NCI-H128 (cell line): ENCODE data around the gene CD79B.

Experiments
- DNase-seq: peaks from one replicate; lab custom pipeline; 2025; ENCODE audit not compliant: unreplicated experiment; lab: John Stamatoyannopoulos, UW

The CD79B gene

GRCh38 chr17:63931981-63932561 is at the start of gene CD79B:
Gene CD79B (minus strand): TSS chr17:63932331. CDS start chr17:63932261, 70 bp downstream.
- no peak for DNase-seq

DNA sequence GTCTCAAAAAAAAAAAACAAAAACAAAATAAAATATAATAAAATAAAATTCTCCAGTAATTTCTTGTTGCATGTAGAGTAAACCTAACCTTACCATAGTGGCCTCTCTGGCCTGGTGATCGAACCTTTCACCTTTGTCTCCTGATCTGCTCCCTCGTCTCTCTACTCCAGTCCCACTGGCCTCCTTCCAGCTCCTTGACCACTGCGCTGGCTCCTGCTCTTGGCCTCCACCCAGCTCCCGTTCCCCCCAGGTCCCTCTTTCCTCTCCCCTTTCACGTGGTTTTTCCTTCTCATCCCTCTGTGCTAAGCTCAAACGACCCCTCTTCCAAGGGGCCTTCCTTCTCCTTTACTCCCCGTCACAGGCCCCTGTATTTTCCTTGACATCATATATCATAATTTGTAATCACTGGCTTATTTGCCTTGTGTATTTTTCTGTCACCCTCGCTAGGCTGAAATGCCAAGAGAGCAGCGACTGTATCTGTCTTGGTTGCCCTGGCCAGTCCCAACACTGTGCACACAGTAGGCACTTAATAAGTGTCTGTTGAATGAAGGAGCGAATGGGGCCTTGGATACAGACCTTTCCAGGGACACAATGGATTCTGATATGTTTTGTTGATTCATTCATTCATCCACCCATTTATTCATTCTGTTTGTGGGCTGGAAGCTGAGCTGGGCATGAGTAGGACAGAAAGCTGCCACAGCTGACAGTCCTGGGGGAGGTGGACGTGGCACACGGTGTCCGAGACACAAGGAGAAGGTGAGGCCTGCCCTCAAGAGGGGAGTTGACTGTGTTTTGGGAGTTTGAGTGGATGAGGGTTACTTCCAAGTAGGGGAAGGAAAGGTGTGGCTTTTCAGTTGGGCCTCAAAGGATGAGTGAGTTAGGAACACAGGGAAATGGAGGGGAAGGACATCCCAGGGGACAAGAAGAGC is 46.4 kb upstream of the CD79B start:
- DNase-seq, result no peak

DNA sequence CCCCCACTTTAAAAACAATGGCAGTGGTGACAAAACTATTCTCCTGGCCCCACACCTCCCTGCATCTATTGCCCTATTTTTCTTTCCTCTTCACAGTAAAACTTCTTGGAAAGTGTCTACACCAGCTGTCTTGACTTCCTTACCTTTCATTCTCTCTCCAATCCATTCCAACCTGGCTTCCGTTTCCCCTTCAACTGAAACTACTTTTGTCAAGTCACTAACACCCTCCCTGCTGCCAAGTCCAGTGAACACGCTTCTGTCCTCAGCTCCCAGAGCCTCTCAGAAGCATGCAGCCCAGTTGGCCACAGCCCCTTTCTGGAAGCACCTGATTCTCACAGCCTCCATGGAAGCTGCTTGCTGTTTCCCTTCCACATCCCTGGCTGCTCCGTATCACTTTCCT is 44.6 kb upstream of the CD79B start:
- no peak for DNase-seq

- no peak for DNase-seq
These were observed 43.5 kb upstream of the CD79B start for GRCh38 chr17:63975541-63976092.

GRCh38 chr17:63974594-63975192 is 42.6 kb upstream of the CD79B start:
- no peak for DNase-seq

- no peak for DNase-seq
These were observed 41.9 kb upstream of the CD79B start for GRCh38 chr17:63973930-63974593.

DNA sequence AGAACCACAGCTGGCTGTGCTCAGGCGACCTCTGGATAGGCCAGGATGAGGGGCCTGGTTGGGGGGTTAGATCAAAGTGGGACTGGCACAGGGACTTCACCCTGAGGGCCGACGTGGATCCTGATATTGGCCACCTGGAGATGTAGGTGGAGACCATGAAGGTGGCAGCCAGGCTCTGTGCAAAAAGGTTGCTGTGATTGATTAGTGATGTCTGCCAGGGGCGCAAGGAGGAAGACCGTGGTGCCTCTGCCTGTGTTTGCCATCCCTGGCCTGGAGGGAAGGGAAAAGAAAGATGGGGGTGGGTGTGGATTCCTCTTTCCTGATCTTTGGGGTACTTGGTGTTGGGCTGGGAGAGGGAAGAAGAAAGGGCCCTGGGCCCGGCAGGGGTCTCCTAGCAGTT is 41.1 kb upstream of the CD79B start:
- DNase-seq, result no peak

- no peak for DNase-seq
These were observed 40.7 kb upstream of the CD79B start, which contains the start of gene SCN4A for GRCh38 chr17:63972796-63973195. Gene SCN4A (minus strand): TSS chr17:63972918. CDS start chr17:63972841, 77 bp downstream.

DNA sequence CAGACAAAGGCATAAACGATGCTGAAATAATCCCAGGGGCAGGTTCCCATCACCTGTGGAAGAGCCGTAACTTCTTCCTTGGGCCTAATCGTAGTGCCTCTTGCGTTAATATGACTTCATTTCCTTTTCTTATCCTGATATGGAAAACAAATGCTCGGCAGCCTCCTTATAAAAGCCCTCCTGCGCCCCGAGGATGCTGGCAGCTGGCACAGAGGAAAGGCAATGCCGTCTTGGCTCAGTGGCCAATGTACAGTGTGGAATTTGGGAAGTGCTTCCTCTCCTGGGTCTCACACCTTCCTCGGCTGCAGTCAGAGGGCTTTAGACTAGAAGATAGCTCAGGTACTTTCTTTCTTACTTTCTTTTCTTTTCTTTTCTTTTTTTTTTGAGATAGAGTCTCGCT is 37.1 kb upstream of the CD79B start:
- DNase-seq, result no peak

GRCh38 chr17:63967953-63968352 is 35.8 kb upstream of the CD79B start:
- DNase-seq, result no peak

- no peak for DNase-seq
These were observed 34.6 kb upstream of the CD79B start for GRCh38 chr17:63966646-63967264.

GRCh38 chr17:63963123-63963522 is 31.0 kb upstream of the CD79B start:
- DNase-seq, result no peak

DNA sequence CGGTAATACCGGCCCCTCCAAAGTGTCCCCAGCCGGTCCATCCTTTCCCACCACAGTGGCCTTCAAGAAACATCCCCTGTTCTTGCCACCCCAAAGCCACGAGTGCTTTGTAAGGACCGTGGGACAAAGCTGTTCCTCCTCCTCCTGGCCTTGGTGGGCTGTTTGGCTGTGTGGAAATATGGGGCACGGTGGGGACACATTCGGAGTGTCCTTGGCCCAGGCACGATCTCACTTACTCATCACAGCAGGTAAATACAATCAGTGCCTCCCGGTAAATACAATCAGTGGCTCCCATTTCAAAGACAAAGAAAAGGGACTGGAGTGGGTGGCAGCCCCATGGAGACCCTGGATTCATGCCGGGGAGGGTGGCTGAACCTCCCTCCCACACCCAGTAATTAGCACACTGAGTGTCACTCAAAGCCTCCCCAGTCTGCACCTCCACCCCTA is 30.2 kb upstream of the CD79B start:
- DNase-seq, result no peak

DNA sequence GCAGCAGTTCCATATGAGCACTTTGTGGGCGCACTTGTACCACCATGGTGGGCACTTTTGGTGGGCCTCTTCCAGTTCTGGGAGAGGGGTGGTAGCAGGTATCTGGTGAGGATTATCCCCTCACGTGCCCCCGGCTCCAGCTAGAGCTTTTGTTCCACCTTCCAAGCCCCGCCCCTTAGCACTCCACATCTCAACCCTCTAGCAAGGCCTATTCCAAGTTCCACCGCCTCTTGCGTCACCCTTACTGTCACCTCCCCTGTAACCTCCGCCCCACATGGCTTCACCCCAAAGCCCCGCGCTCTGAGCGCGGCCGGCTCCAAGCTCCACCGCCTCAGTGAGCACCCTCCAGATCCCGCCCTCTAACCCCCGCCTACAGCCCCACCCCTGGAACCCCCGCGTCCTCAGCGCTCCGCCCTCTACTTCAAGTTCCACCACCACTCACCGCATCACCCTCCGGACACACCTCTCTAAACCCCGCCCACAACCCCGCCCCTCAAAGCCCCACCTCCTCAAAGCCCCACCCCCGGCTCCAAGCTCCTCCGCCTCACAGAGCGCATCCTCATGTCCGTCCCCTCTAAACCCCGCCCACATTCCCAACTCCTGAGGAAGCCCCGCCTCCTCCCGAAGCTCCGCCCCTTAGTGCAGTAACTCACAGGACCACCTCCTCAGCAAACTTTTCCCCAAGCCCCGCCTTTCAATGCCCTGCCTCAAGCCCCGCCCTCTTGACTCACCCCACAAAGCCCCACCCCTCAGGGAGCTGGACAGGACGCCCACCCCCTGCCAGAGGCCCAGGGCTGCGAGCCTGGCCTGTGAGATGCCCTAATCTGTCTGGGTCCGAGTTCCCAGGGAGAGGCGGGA is 29.5 kb upstream of the CD79B start:
- no peak for DNase-seq

GRCh38 chr17:63960430-63960829 is 28.3 kb upstream of the CD79B start:
- no peak for DNase-seq

- DNase-seq, result no peak
These were observed 27.9 kb upstream of the CD79B start for GRCh38 chr17:63960006-63960405.

GRCh38 chr17:63956296-63956920 is 24.3 kb upstream of the CD79B start:
- DNase-seq, result no peak

DNA sequence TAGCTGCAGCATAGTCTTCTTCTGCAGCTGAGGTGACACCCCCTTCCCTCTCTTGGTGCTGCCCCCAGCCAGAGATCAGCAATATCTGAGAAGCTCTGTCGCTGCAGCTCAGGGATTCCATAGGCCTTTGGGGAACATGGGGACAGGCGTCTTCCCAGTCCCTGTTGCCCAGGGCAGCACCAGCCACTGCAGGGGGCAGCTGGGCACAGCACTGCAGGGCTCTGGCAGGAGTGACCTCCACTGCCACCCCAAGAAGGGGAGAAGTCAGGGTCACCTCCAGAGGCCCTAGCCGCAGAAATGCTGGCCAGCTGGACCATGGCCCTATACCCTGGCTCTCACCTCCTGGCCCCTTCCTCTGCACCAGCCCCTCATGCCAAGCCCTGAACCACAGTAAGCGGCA is 23.7 kb upstream of the CD79B start:
- no peak for DNase-seq

DNA sequence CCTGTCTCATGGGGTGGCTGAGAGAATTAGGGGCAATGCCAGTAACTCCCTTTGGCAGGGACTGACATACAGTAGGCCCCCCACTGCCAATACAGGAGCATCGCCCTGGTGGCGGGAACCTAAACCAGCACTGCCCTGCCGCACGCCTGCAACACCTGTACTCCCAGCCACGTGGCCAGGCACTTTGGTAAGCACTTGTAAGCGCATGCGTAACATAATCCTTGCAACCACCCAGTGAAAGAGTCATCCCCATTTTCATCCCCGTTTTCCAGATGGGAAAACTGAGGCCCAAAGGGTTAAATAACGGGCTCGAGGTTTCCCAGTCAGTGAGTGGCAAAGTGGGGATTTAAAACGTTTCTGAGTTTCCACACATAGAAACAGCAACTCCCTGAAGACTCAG is 23.1 kb upstream of the CD79B start:
- DNase-seq, result no peak
